Measurements from ENCODE around the gene VCPKMT.

DNA sequence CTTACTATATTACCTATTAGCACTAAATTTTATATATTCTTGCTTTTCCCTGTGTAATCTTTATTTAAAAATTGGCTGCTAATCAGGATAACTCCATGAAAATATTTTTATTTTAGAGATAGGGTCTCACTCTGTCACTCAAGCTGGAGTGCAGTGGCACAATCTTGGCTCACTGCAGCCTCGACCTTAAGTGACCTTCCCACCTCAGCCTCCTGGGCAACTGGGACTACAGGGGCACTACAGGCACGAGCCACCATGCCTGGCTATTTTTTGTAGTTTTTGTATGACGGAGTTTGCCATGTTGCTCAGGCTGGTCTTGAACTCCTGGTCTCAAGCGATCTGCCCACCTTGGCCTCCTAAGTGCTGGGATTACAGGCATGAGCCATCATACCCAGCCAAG, 32.4 kb upstream of the VCPKMT start:
- TF ChIP-seq, protein P1, sequence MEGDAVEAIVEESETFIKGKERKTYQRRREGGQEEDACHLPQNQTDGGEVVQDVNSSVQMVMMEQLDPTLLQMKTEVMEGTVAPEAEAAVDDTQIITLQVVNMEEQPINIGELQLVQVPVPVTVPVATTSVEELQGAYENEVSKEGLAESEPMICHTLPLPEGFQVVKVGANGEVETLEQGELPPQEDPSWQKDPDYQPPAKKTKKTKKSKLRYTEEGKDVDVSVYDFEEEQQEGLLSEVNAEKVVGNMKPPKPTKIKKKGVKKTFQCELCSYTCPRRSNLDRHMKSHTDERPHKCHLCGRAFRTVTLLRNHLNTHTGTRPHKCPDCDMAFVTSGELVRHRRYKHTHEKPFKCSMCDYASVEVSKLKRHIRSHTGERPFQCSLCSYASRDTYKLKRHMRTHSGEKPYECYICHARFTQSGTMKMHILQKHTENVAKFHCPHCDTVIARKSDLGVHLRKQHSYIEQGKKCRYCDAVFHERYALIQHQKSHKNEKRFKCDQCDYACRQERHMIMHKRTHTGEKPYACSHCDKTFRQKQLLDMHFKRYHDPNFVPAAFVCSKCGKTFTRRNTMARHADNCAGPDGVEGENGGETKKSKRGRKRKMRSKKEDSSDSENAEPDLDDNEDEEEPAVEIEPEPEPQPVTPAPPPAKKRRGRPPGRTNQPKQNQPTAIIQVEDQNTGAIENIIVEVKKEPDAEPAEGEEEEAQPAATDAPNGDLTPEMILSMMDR (conservative IDR thresholded peaks at IDR 0.05): no peak
- TF ChIP-seq EZH2 (IDR thresholded peaks at IDR 0.05; ENCODE audit: low read depth): no peak

Measured in PC-9 (cell line).